PFSK-1 (cell line): ENCODE measurements around the gene IRF5.

Experiments
- FOXP2 ChIP-seq: optimal IDR thresholded peaks from 2 replicates; pipeline ENCODE3; 2011; ENCODE audit warnings: borderline replicate concordance, control low read depth, inconsistent platforms; ENCODE audit not compliant: insufficient read depth; ENCODE audit errors: extremely low read length, extremely low read depth
- POLR2AphosphoS5 ChIP-seq: IDR thresholded peaks from 2 replicates; pipeline ENCODE4 v1.6.1; 2012; ENCODE audit warnings: low read depth, mild to moderate bottlenecking, control low read depth, low read length, moderate library complexity
- REST ChIP-seq, 2 experiments: IDR thresholded peaks; 2 replicates each; pipeline versions ENCODE4 v1.6.1 to v1.8.0; 2011 to 2012; ENCODE audit warnings: low read depth in 2 of 2, low read length in 2 of 2, control low read depth in 1 of 2, inconsistent platforms in 1 of 2, mild to moderate bottlenecking in 1 of 2, moderate library complexity in 1 of 2; ENCODE audit not compliant: insufficient read depth in 1 of 2
- SIN3A ChIP-seq: IDR thresholded peaks from 2 replicates; pipeline ENCODE4 v1.6.1; 2012; ENCODE audit warnings: mild to moderate bottlenecking, low read length, moderate library complexity, borderline replicate concordance; ENCODE audit not compliant: insufficient read depth
- TAF1 ChIP-seq: IDR thresholded peaks from 2 replicates; pipeline ENCODE4 v1.6.1; 2012; ENCODE audit warnings: low read length, control low read depth, borderline replicate concordance; ENCODE audit not compliant: insufficient read depth

IRF5 gene

GRCh38 chr7:128947854-128948253 is 10.1 kb downstream of the IRF5 start:
- TF ChIP-seq TAF1 (no peak), REST (IDR thresholded peaks at IDR 0.05; ENCODE audit: insufficient read depth in 1 of 2, low read depth in 2 of 2, low read length in 2 of 2) (no peak)

- no peak for TF ChIP-seq POLR2AphosphoS5
- TF ChIP-seq REST (IDR thresholded peaks at IDR 0.05; ENCODE audit: insufficient read depth in 1 of 2, low read depth in 2 of 2, low read length in 2 of 2): no peak
- no peak for TF ChIP-seq FOXP2
- no peak for TF ChIP-seq SIN3A
- TF ChIP-seq TAF1: no peak
Measured at GRCh38 chr7:128948312-128948973, 10.7 kb downstream of the IRF5 start.

GRCh38 chr7:128948976-128949760 is 11.4 kb downstream of the IRF5 start:
- no peak for TF ChIP-seq FOXP2
- TF ChIP-seq REST (IDR thresholded peaks at IDR 0.05; ENCODE audit: insufficient read depth in 1 of 2, low read depth in 2 of 2, low read length in 2 of 2): no peak

GRCh38 chr7:128951296-128951695 is 13.6 kb downstream of the IRF5 start:
- TF ChIP-seq REST (IDR thresholded peaks at IDR 0.05; ENCODE audit: insufficient read depth in 1 of 2, low read depth in 2 of 2, low read length in 2 of 2) (no peak), POLR2AphosphoS5 (no peak), SIN3A (no peak), TAF1 (no peak), FOXP2 (no peak)

- TF ChIP-seq TAF1 (no peak), POLR2AphosphoS5 (no peak), FOXP2 (no peak), SIN3A (no peak), REST (IDR thresholded peaks at IDR 0.05; ENCODE audit: insufficient read depth in 1 of 2, low read depth in 2 of 2, low read length in 2 of 2) (no peak)
Measured at GRCh38 chr7:128954150-128954549, 16.4 kb downstream of the IRF5 start.
